MM.1S (cell line): Measurements from ENCODE around the gene GFPT1.
"Not testable (repeated sequence)": the region's sequence is repeated elsewhere in the genome, so short reads cannot be mapped to it uniquely, and the experiment has no call there.

ENCODE experiments used
- CTCF ChIP-seq: fragments of 300-600 bp; sonication (generic); IDR thresholded peaks from 2 replicates; pipeline ENCODE4 v1.5.1; 2016; ENCODE audit warnings: antibody characterized with exemption, low read length, mixed read lengths
- EZH2phosphoT487 ChIP-seq: fragments of 300-600 bp; sonication (generic); IDR thresholded peaks from 2 replicates; pipeline ENCODE4 v1.6.1; 2018; ENCODE audit warnings: antibody characterized with exemption, low read length

GRCh38 chr2:69354976-69355375, 32.1 kb downstream of the GFPT1 start:
- TF ChIP-seq CTCF, EZH2phosphoT487: not testable (repeated sequence)
